ENCODE measurements around the gene SBF1. TPM values are rescaled to one million over a fixed set of nuclear protein-coding genes. Genes with fewer than 3 reads are reported as not detected.
A peak's percentile ranks its signal among the peaks of the same experiment; 100 is the strongest.

Gene SBF1
- total RNA-seq, 4 donors from 2014 or later: 48.5 to 77.7 (median 68.3) TPM

GRCh38 chr22:50473855-50474671, 772 bp downstream of the SBF1 start:
- Histone ChIP-seq H3K27ac (peak overlapping the region in 3 of 4 donors; percentile 75 to 90 (median 88)), H3K9me3 (no peaks in the 10 kb centered on the region), H3K4me3 (peak overlapping the region; percentile 56 to 83 (median 77)), H3K4me1 (peaks cover 5 to 56% (median 53%) of the 10 kb centered on the region in 4 donors), H3K27me3 (no peaks in the 10 kb centered on the region), H3K36me3 (no peaks in the 10 kb centered on the region)
- WGBS, 2 donors: 1 to 5% methylated on average over 23 to 47 of the region's 62 CpGs
- no peak for DNase-seq (ENCODE audit: low spot score in 2 of 2)
- TF ChIP-seq EP300 (IDR thresholded peaks at IDR 0.05) (no peak), POLR2A (IDR thresholded peaks at IDR 0.05) (no peak)
- TF ChIP-seq, protein P1, sequence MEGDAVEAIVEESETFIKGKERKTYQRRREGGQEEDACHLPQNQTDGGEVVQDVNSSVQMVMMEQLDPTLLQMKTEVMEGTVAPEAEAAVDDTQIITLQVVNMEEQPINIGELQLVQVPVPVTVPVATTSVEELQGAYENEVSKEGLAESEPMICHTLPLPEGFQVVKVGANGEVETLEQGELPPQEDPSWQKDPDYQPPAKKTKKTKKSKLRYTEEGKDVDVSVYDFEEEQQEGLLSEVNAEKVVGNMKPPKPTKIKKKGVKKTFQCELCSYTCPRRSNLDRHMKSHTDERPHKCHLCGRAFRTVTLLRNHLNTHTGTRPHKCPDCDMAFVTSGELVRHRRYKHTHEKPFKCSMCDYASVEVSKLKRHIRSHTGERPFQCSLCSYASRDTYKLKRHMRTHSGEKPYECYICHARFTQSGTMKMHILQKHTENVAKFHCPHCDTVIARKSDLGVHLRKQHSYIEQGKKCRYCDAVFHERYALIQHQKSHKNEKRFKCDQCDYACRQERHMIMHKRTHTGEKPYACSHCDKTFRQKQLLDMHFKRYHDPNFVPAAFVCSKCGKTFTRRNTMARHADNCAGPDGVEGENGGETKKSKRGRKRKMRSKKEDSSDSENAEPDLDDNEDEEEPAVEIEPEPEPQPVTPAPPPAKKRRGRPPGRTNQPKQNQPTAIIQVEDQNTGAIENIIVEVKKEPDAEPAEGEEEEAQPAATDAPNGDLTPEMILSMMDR (IDR thresholded peaks at IDR 0.05): no peak

- WGBS, 2 donors: 77 to 82% methylated on average over 6 of the region's 6 CpGs
- H3K27ac ChIP-seq: no peak overlapping the region
- DNase-seq (ENCODE audit: low spot score in 2 of 2): no peak
- peaks cover 0 to 2% (median 0%) of the 10 kb centered on the region in 3 donors for H3K36me3 ChIP-seq
- TF ChIP-seq, protein P1 (IDR thresholded peaks at IDR 0.05): peak in 2 of 5 experiments; percentile 17 to 25
- TF ChIP-seq EP300 (IDR thresholded peaks at IDR 0.05): no peak
- no peaks in the 10 kb centered on the region for H3K9me3 ChIP-seq
- H3K27me3 ChIP-seq: no peaks in the 10 kb centered on the region
- peaks cover 5 to 62% (median 57%) of the 10 kb centered on the region in 4 donors for H3K4me1 ChIP-seq
- H3K4me3 ChIP-seq: peak overlapping the region in 1 of 4 donors; percentile 72
Measured at GRCh38 chr22:50473088-50473487, 1.7 kb downstream of the SBF1 start.

DNA sequence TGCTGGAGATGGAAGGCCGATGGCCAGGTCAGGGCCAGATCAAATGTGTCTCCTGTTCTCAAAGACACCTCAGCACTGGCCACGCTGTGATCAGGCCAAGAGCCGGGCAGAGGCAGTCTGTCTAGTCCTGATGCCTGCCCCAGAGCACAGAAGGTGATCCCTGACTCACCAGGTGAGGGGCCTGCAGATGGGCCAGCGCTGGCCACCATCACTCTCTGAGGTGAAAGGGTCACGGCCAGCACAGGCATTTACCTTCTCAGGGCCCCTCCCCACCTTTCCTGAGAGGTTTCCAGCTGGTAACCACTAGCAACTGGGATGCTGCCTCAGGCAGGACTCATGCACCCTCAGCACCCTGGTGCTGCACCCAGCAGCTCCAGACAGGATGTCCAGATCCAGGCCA, 2.9 kb downstream of the SBF1 start:
- no peaks in the 10 kb centered on the region for H3K9me3 ChIP-seq
- no peak for TF ChIP-seq POLR2A (IDR thresholded peaks at IDR 0.05)
- TF ChIP-seq, protein P1 (IDR thresholded peaks at IDR 0.05): no peak
- TF ChIP-seq EP300 (IDR thresholded peaks at IDR 0.05): no peak
- H3K4me3 ChIP-seq: no peak overlapping the region
- H3K4me1 ChIP-seq: peaks cover 5 to 62% (median 57%) of the 10 kb centered on the region in 4 donors
- no peak overlapping the region for H3K27ac ChIP-seq
- 66 to 87% methylated on average over 5 of the region's 5 CpGs for WGBS, 2 donors
- peaks cover 0 to 13% (median 8%) of the 10 kb centered on the region in 3 donors for H3K36me3 ChIP-seq
- no peak for DNase-seq (ENCODE audit: low spot score in 2 of 2)
- H3K27me3 ChIP-seq: no peaks in the 10 kb centered on the region

DNA sequence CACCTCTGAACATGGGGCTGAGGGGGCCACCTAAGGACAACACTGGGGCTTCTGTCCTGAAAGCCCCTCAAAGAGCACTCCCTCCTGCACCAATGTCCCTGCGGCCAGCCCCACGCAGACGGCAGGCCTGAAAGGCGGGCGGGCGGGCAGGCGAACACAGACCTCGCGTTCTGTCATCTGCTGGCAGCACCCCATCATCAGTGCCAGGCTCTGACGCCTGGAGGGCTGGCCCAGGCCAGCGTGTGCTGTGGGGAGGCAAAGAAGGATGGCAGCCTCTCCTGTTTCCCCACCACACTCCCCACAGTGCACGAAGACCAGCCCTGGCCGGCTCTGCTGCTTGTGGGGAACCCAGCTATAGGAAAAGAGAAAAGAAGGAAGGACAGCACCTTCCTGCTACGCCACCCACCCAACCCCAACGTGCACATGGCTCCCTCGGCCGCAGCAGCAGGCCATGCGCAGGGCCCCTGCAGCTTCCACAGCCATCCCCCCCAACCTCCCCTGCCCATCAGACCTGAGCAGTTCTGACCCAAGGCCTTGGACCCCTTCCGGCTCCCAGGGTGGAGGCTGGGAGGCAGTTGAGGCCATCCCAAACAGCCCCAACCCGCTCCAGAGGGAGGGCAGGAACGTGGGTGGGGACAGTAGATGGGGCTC, 3.5 kb downstream of the SBF1 start:
- H3K27ac ChIP-seq: peak overlapping the region in 1 of 4 donors; percentile 63
- H3K4me3 ChIP-seq: no peak overlapping the region
- 63 to 73% methylated on average over 13 to 21 of the region's 21 CpGs for WGBS, 2 donors
- no peaks in the 10 kb centered on the region for H3K9me3 ChIP-seq
- no peaks in the 10 kb centered on the region for H3K27me3 ChIP-seq
- DNase-seq (ENCODE audit: low spot score in 2 of 2): no peak
- peaks cover 5 to 62% (median 57%) of the 10 kb centered on the region in 4 donors for H3K4me1 ChIP-seq
- TF ChIP-seq, protein P1 (IDR thresholded peaks at IDR 0.05): no peak
- TF ChIP-seq EP300 (IDR thresholded peaks at IDR 0.05) (no peak), POLR2A (IDR thresholded peaks at IDR 0.05) (no peak)
- H3K36me3 ChIP-seq: peaks cover 0 to 19% (median 14%) of the 10 kb centered on the region in 3 donors

DNA sequence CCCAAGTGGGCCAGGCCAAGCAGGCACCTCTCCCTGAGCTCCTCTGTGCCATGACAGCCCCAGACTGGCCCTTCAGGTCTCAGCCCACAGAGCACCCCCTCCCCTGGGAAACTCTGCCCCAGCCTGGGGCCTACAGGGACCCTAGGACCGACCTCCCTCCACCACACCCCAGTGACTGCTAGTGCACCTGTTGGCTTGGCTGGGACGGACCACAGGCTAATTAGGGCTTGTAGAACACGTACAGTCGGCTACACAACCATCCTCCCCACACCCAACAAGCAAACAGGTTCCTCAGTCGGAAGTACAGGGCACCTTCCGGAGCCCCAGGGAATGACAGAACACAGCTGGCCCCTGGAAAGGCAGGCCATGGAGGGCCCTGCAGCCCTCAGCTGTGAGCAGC, 4.3 kb downstream of the SBF1 start:
- TF ChIP-seq POLR2A (IDR thresholded peaks at IDR 0.05) (no peak), EP300 (IDR thresholded peaks at IDR 0.05) (no peak)
- TF ChIP-seq, protein P1 (IDR thresholded peaks at IDR 0.05): no peak
- WGBS, 2 donors: 70 to 71% methylated on average over 6 of the region's 6 CpGs
- Histone ChIP-seq H3K4me1 (peaks cover 5 to 60% (median 56%) of the 10 kb centered on the region in 4 donors), H3K27ac (peak overlapping the region in 2 of 4 donors; percentile 35 to 63), H3K4me3 (no peak overlapping the region), H3K36me3 (peaks cover 5 to 28% (median 22%) of the 10 kb centered on the region in 3 donors), H3K9me3 (no peaks in the 10 kb centered on the region), H3K27me3 (no peaks in the 10 kb centered on the region)
- no peak for DNase-seq (ENCODE audit: low spot score in 2 of 2)
